Testis (tissue), 2 donors: Measurements from ENCODE around the gene PCDHA3.
"Not testable (repeated sequence)": the region's sequence is repeated elsewhere in the genome, so short reads cannot be mapped to it uniquely, and the experiment has no call there.

Experiments used
- CTCF ChIP-seq, 3 experiments: fragments of 450-650 bp in 2 of 3; fragments of 200-600 bp in 1 of 3; sonication (generic) in 1 of 3; IDR thresholded peaks; one replicate each; pipeline ENCODE4 v1.5.1; 2016 to 2019; ENCODE audit warnings: antibody characterized with exemption in 3 of 3, mild to moderate bottlenecking in 2 of 3, moderate library complexity in 1 of 3
- POLR2A ChIP-seq: fragments of 450-650 bp; IDR thresholded peaks from one replicate; pipeline ENCODE4 v1.6.1; 2017; ENCODE audit warnings: antibody characterized with exemption, mild to moderate bottlenecking, moderate library complexity

- TF ChIP-seq CTCF (IDR thresholded peaks at IDR 0.05); POLR2A: not testable (repeated sequence)
Measured at GRCh38 chr5:140796072-140796717, 4.7 kb upstream of the PCDHA3 start.
